ENCODE measurements around the gene CAMK2B.

GRCh38 chr7:44294325-44295069 lies 30.9 kb downstream of the CAMK2B start:
- TF ChIP-seq CTCF (conservative IDR thresholded peaks at IDR 0.05; ENCODE audit: low read length) (no peak), EZH2phosphoT487 (IDR thresholded peaks at IDR 0.05; ENCODE audit: borderline replicate concordance) (no peak)

All from Loucy (cell line).